ENCODE measurements around the gene CSRP3.

The CSRP3 gene

DNA sequence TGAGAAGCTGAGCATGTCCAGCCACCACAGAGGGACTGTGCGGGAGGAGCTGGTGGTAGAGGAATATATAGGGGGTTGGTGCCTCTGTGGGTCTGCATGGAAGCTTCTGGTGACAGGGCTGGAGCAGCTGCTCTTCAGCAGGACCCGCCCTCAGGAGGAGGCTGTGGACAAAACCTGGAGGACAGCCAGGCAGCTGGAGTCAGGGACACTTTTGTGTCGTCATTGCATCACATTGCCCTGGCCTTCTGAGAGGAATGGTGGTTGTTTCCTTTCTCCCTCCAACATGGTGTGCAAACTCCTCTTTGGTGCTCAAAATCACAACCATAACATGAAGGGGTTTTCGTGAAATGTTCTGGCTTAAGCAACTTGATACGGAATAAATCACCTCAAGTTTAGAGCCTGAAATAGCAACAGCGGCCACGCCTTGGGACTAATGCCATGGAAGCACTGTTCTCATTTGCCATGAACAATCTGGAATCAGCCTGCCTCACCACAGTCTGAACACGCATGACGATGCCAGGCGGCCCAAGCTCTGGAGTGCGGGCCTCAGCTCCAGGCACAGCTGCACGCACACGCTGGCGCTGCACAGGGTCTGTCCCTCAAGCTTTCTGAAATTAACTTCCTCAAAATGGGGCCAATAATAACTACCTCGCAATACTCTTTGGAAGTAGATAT, 17.1 kb upstream of the CSRP3 start:
- no peak overlapping the region for H3K27ac ChIP-seq (ENCODE audit: extremely low read depth, low read depth, low read length)
- TF ChIP-seq ZNF664 (tag by site-specific recombination; IDR thresholded peaks at IDR 0.05) (0 out of 2 replicates have a peak, but pooled peaks have one; percentile 25), ZNF600 (tag by site-specific recombination; IDR thresholded peaks at IDR 0.05) (peak; percentile 39; the same call in 1 of the 2 replicates), ZNF776 (tag by site-specific recombination; IDR thresholded peaks at IDR 0.05; ENCODE audit: borderline replicate concordance) (no peak), ZNF10 (tag by site-specific recombination; IDR thresholded peaks at IDR 0.05) (no peak), ZNF777 (tag by site-specific recombination; IDR thresholded peaks at IDR 0.05; ENCODE audit: borderline replicate concordance) (no peak), ZNF335 (tag by site-specific recombination; conservative IDR thresholded peaks at IDR 0.05) (no peak), MYNN (tag by site-specific recombination; IDR thresholded peaks at IDR 0.05; ENCODE audit: borderline replicate concordance) (no peak), ZNF837 (tag by site-specific recombination; IDR thresholded peaks at IDR 0.05) (no peak), ZNF549 (tag by site-specific recombination; IDR thresholded peaks at IDR 0.05) (no peak), SP3 (tag by site-specific recombination; IDR thresholded peaks at IDR 0.05) (no peak)
- TF ChIP-seq, protein P1, sequence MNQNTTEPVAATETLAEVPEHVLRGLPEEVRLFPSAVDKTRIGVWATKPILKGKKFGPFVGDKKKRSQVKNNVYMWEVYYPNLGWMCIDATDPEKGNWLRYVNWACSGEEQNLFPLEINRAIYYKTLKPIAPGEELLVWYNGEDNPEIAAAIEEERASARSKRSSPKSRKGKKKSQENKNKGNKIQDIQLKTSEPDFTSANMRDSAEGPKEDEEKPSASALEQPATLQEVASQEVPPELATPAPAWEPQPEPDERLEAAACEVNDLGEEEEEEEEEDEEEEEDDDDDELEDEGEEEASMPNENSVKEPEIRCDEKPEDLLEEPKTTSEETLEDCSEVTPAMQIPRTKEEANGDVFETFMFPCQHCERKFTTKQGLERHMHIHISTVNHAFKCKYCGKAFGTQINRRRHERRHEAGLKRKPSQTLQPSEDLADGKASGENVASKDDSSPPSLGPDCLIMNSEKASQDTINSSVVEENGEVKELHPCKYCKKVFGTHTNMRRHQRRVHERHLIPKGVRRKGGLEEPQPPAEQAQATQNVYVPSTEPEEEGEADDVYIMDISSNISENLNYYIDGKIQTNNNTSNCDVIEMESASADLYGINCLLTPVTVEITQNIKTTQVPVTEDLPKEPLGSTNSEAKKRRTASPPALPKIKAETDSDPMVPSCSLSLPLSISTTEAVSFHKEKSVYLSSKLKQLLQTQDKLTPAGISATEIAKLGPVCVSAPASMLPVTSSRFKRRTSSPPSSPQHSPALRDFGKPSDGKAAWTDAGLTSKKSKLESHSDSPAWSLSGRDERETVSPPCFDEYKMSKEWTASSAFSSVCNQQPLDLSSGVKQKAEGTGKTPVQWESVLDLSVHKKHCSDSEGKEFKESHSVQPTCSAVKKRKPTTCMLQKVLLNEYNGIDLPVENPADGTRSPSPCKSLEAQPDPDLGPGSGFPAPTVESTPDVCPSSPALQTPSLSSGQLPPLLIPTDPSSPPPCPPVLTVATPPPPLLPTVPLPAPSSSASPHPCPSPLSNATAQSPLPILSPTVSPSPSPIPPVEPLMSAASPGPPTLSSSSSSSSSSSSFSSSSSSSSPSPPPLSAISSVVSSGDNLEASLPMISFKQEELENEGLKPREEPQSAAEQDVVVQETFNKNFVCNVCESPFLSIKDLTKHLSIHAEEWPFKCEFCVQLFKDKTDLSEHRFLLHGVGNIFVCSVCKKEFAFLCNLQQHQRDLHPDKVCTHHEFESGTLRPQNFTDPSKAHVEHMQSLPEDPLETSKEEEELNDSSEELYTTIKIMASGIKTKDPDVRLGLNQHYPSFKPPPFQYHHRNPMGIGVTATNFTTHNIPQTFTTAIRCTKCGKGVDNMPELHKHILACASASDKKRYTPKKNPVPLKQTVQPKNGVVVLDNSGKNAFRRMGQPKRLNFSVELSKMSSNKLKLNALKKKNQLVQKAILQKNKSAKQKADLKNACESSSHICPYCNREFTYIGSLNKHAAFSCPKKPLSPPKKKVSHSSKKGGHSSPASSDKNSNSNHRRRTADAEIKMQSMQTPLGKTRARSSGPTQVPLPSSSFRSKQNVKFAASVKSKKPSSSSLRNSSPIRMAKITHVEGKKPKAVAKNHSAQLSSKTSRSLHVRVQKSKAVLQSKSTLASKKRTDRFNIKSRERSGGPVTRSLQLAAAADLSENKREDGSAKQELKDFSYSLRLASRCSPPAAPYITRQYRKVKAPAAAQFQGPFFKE (tag by site-specific recombination; IDR thresholded peaks at IDR 0.05; ENCODE audit: borderline replicate concordance), result no peak
- TF ChIP-seq, protein P2, sequence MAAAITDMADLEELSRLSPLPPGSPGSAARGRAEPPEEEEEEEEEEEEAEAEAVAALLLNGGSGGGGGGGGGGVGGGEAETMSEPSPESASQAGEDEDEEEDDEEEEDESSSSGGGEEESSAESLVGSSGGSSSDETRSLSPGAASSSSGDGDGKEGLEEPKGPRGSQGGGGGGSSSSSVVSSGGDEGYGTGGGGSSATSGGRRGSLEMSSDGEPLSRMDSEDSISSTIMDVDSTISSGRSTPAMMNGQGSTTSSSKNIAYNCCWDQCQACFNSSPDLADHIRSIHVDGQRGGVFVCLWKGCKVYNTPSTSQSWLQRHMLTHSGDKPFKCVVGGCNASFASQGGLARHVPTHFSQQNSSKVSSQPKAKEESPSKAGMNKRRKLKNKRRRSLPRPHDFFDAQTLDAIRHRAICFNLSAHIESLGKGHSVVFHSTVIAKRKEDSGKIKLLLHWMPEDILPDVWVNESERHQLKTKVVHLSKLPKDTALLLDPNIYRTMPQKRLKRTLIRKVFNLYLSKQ (tag by site-specific recombination; IDR thresholded peaks at IDR 0.05; ENCODE audit: borderline replicate concordance), result no peak
- TF ChIP-seq, protein P3, sequence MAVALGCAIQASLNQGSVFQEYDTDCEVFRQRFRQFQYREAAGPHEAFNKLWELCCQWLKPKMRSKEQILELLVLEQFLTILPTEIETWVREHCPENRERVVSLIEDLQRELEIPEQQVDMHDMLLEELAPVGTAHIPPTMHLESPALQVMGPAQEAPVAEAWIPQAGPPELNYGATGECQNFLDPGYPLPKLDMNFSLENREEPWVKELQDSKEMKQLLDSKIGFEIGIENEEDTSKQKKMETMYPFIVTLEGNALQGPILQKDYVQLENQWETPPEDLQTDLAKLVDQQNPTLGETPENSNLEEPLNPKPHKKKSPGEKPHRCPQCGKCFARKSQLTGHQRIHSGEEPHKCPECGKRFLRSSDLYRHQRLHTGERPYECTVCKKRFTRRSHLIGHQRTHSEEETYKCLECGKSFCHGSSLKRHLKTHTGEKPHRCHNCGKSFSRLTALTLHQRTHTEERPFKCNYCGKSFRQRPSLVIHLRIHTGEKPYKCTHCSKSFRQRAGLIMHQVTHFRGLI (tag by site-specific recombination; IDR thresholded peaks at IDR 0.05), result no peak
- TF ChIP-seq, protein P4, sequence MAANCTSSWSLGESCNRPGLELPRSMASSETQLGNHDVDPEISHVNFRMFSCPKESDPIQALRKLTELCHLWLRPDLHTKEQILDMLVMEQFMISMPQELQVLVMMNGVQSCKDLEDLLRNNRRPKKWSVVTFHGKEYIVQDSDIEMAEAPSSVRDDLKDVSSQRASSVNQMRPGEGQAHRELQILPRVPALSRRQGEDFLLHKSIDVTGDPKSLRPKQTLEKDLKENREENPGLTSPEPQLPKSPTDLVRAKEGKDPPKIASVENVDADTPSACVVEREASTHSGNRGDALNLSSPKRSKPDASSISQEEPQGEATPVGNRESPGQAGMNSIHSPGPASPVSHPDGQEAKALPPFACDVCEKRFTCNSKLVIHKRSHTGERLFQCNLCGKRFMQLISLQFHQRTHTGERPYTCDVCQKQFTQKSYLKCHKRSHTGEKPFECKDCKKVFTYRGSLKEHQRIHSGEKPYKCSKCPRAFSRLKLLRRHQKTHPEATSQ (tag by site-specific recombination; IDR thresholded peaks at IDR 0.05), result no peak
- no peak overlapping the region for H3K4me3 ChIP-seq (ENCODE audit: low read depth, low read length)
- CTCF ChIA-PET, result no interaction called here
- peaks cover 0 to 10% of the 10 kb centered on the region in 2 experiments; a peak in 1 of 3 replicates for H3K36me3 ChIP-seq (ENCODE audit: control insufficient read depth in 2 of 2, insufficient read depth in 1 of 2, low read length in 2 of 2)
- H3K4me1 ChIP-seq (ENCODE audit: control insufficient read depth, insufficient read depth, low read length), result no peaks in the 10 kb centered on the region; the same call in 1 of the 2 replicates
- POLR2A ChIA-PET, result no interaction called here
- no peaks in the 10 kb centered on the region for H3K9me3 ChIP-seq (ENCODE audit: control insufficient read depth, insufficient read depth, low read depth, low read length)

Data from HEK293 (cell line).